IMR-90 (cell line): ENCODE data around the gene CENPM.

ENCODE experiments used
- CTCF ChIP-seq: conservative IDR thresholded peaks from 2 replicates; pipeline ENCODE4 v1.5.1; 2012; ENCODE audit warnings: mild to moderate bottlenecking, low read depth, low read length, improper control_type of control experiment
- ELK1 ChIP-seq: fragments of 150-350 bp; IDR thresholded peaks from 2 replicates; pipeline ENCODE4 v1.6.1; 2016; ENCODE audit warnings: low read depth, mild to moderate bottlenecking, low read length, moderate library complexity, borderline replicate concordance
- MAFK ChIP-seq: IDR thresholded peaks from 2 replicates; pipeline ENCODE4 v1.6.1; 2012; ENCODE audit warnings: low read depth, low read length, improper control_type of control experiment
- POLR2A ChIP-seq: IDR thresholded peaks from 2 replicates; pipeline ENCODE4 v1.6.1; 2012; ENCODE audit warnings: mild to moderate bottlenecking, low read depth, low read length
- RAD21 ChIP-seq: IDR thresholded peaks from 2 replicates; pipeline ENCODE4 v1.6.1; 2012; ENCODE audit warnings: low read length, improper control_type of control experiment

- TF ChIP-seq CTCF (no peak), POLR2A (no peak), MAFK (no peak), ELK1 (no peak), RAD21 (no peak)
Measured at GRCh38 chr22:41910050-41911000, 36.6 kb downstream of the CENPM start.
